NCI-H1417 treated with DMSO at 0.1 percent for 48 hours (cell line): Measurements from ENCODE around the gene VEZF1.
A peak's percentile ranks its signal among the peaks of the same experiment; 100 is the strongest.

Experiments
- DNase-seq: peaks from one replicate; lab custom pipeline; 2025; lab: John Stamatoyannopoulos, UW

VEZF1 gene

DNA sequence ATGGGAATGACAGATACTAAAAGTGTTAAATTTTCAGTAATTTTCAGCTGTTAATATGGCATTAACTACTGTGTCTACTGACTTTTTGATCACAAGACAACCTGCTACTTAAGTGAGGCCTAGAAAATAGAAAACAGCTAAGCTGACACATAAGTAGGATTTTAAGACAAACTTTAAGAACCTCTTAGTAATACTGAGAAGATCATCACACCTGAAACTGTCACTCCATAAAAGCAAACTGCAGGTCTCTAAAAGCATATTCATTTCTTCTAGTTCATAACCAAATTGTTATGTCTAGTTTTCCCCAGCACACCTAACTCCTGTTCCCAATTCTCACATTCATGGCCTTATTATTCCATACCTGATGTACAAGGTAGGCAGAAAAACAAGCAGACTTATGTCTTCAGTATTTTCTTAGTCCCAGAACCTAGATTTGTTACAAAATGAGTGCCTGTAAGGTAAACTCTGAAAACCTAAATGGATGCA, 11.0 kb upstream of the VEZF1 start:
- no peak for DNase-seq

DNA sequence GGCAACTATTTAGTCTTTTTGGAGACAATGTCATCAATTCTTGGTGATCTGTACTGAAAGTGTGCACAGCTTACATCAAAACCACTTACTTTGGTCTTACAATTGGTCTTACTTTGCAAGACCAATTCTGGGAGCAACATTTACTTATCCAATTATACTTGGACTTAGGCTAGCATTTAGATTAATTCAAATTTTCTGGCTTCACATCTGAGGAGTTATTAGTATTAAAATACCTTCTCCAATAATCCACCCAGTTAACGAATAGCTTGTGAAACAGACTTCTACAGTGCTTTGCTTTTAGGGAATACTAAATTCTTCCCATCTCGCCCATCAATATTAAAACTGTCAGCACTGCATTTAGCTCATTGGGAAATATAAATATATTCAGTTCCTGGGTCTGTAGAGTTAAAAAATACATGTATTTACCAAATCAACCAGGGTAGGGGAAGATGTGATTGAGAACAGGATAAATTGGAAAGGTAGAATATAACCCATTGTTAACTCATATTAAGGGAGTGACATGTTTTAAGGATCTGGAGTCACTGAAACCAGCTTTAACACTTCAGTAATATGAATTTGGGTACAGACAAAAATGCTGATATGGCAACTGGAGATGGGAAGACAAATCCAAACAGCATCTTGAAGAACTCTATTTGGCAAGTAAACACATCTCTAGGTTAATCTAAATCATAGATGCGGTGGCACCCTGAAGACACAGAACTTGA, 9.2 kb upstream of the VEZF1 start:
- DNase-seq, result no peak

GRCh38 chr17:57995076-57995956, 7.3 kb upstream of the VEZF1 start:
- DNase-seq, result no peak

DNA sequence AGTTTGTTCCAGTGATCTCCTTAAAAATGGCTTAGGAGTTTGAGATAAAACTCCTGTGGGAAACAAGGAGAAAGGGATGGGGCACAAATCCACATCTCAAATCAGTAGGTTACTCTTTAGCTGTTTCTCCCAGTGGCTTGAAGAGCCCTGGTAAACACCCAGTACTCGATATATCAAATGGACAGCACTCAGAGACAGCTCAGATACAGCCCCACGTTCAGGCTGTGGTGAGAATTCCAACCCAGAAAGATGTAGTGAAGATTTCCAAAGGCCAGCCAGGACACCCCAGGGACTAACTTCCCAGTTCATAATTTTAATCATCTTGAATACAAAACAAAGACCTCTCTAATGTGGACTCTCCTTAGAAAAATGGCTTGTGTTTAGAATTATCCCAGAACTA, 6.4 kb upstream of the VEZF1 start:
- no peak for DNase-seq

DNA sequence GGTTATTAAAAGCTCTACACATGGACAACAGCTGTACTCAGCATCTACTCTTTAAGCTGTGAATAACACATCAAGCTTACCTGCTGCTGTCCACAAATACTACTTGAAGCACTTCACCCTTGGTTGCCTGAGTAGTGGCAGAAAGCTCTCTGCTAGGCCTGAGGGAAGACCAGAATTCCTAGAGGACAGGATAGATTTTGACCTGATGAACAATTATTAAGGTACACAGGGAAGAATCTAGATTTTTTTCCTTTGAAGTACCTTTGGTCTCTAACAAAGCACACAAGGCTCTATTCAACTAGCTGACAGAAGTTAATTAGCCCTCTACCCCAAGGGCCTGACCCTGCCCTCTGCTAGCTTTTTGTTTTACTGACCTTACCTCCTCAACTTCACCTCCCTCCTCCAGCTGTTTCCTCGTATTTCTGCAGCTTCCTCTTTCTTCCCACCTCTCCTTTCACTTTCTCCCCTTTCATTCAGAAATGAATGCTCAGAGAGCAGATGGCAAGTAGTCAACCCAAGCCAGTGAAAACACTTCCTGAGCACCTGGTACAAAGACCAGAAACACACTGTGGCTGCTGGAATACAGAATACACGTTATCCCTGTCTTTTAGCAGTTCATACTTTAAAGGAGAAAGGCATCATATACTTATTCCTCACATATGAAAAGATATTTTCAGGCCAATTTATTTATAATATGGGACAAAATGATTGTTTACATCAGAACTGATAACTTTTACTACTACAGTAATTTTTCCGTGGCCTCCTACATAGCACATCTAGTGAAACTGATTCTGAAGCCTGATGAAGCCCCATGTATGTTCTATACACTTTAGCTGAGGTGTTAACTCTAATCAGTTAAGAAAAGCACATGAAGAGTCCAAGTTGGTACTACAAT, 5.7 kb upstream of the VEZF1 start:
- DNase-seq, result peak; percentile 44

- no peak for DNase-seq
Observed at GRCh38 chr17:57991537-57991936, 3.5 kb upstream of the VEZF1 start.

DNA sequence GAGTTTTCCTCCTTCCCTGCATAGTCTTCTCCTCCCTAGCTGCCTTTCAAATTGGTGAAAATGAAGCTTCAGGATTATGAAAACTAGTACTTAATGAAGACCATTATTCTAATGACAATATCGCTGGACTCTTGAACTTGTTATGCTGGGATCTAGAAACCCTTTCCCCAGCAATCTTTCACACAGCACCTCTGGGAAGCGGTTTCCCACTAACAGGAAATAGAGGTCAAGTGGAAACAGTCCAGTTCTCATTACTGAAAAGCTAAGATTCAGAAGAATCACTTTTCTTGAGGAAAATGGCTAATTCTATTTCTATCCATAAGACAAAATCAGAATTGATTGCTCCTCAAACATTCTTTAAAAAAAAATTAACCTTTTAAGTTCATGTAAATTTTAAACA, 2.0 kb upstream of the VEZF1 start:
- no peak for DNase-seq

- no peak for DNase-seq
Observed at GRCh38 chr17:57988301-57989250, 522 bp upstream of the VEZF1 start.

DNA sequence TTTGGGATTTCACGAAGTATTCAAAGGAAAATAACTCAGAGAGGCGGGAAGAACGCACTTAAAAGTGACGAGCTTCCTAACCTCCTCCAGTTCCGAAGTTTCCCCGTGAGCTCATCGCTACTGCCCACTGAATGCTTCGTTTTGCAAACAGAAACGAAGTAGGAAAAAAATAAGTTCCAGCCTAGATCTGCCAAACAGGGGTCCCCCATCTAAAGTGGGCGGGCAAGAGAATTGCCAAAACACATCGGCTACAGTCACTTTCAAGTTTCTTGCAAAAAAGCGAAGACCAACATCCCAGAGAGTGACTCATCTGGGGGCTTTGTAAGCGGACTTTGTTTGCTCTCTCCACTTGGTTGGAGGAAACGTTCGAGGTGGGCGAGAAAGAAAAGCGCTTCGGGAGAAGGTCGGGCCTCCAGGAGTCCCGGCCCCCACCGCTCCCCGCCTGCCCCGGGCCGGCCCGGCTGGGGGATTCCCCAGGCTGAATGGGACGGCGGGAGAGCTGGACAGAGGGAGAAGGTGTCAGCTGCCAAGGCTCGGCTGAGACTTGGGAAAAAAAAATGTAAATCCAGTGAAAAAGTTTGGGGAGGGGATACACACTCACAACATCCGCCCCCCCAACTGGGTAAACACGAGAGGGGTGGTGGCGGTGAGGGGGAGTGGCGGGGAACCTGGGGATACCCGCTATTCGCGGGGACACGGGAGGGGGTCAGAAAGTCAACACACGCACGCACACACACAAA, 1.0 kb downstream of the VEZF1 start:
- no peak for DNase-seq

GRCh38 chr17:57985675-57985974, 2.4 kb downstream of the VEZF1 start:
- no peak for DNase-seq

- no peak for DNase-seq
Observed at GRCh38 chr17:57984936-57985674, 2.9 kb downstream of the VEZF1 start.

GRCh38 chr17:57984261-57984890, 3.7 kb downstream of the VEZF1 start:
- DNase-seq, result no peak

- DNase-seq, result no peak
Observed at GRCh38 chr17:57983446-57983845, 4.6 kb downstream of the VEZF1 start.

DNA sequence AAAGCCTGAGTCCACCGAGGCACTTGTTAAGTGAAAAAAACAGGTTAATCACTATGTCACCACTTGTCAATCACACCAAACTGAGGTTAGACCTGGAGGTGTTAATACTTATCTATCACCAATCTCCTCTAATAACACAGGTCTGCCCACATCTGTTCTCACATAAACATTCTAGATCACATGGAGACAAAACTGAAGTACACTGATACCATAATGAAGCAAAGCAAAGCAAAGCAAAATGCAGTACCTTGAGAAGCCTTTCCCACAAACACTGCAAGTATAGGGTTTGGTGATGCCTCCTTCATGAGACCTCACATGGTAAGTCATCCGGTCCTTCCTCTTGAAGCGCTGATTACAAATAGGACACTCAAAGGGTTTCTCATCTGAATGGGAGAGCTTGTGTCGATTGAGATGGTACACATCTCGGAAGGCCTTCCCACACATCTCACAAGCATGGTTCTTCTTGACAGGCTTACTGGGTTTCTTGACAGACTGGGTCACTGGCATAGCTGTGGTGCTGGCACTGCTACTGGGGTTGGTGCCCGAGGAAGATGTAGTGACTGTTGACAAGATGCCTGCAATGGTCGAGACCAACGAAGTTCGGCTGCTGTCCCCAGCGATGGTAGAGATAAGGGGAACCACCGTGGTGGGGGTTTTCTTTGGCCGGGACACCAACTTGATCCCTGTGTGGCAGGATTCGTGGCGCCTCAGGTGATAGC, 5.4 kb downstream of the VEZF1 start:
- DNase-seq, result no peak

GRCh38 chr17:57980522-57980921, 7.5 kb downstream of the VEZF1 start:
- no peak for DNase-seq

GRCh38 chr17:57979076-57979475, 9.0 kb downstream of the VEZF1 start:
- no peak for DNase-seq

- no peak for DNase-seq
Observed at GRCh38 chr17:57976594-57976993, 11.5 kb downstream of the VEZF1 start.

DNA sequence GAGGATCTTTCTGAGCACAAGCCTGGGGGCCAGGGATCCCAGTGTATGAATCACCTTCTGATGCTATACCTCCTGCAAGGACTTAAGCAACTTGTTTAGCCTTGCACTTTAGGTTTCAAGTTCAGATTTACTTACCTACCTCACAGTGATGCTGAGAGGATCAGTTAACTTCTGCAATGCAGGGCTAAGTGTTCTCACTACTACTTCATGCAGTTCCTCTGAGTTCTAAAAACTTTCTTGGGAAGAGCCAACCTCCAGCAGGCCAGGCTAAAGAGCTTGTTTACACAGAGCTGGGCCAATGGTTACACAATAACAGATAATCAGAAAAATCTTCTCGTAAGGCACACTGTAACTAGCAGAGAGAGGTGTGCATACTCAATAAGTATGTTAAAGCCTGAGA, 13.0 kb downstream of the VEZF1 start:
- DNase-seq, result no peak
